ENCODE measurements around the gene P3H2.

The P3H2 gene

GRCh38 chr3:190053919-190054672 is 66.6 kb downstream of the P3H2 start:
- no peak for DNase-seq

DNA sequence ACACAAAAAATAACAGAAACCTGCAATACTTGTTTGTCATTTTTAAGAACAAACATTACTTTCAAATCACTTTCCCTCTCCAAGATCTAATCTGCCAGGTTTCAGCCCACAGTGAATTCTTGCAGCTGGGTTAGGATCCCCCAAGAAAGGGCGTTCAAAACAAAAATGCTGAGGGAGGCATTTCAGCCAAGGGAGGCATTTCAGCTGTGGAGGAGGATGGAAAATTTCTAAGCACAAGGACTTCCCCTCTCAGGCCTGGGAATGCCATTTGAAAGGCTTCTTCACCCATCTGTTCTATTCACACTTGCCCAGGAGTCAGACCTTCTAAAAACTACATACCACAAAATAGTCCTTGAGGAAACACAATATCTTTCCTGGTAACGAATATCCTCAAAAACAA is 69.1 kb downstream of the P3H2 start:
- no peak for DNase-seq

GRCh38 chr3:190048932-190049441 is 71.7 kb downstream of the P3H2 start:
- no peak for DNase-seq

GRCh38 chr3:190044974-190045373 is 75.7 kb downstream of the P3H2 start:
- DNase-seq = no peak

- no peak for DNase-seq
Observed at GRCh38 chr3:190044142-190044541, 76.6 kb downstream of the P3H2 start.

GRCh38 chr3:190043741-190044140 is 77.0 kb downstream of the P3H2 start:
- DNase-seq = no peak

GRCh38 chr3:190042558-190042957 is 78.1 kb downstream of the P3H2 start:
- no peak for DNase-seq

- no peak for DNase-seq
Observed at GRCh38 chr3:190041333-190042041, 79.2 kb downstream of the P3H2 start.

DNA sequence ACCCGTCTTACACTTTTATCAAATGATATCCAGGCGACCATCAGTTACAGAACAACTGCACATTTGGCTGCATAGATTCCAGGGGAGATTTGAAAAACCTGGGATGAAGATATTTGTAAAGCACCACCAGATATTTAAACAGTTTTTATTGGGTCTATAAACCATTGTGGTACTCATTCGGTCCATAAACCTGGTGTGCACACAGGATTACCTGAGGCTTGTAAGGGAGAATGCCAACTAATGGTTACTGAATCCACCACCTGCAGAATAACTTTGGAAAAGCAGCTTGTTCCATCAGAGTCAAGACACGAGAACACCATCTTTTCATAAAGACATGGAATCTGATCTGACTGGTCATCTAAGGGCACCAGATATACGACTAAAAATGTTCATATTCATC is 80.6 kb downstream of the P3H2 start:
- DNase-seq = no peak

GRCh38 chr3:190038050-190038933 is 82.4 kb downstream of the P3H2 start:
- no peak for DNase-seq

- DNase-seq = no peak
Observed at GRCh38 chr3:190036631-190037030, 84.1 kb downstream of the P3H2 start.

GRCh38 chr3:190034446-190034845 is 86.3 kb downstream of the P3H2 start:
- no peak for DNase-seq

- no peak for DNase-seq
Observed at GRCh38 chr3:190032923-190033322, 87.8 kb downstream of the P3H2 start.

- DNase-seq = no peak
Observed at GRCh38 chr3:190031887-190032752, 88.6 kb downstream of the P3H2 start.

GRCh38 chr3:190027116-190027515 is 93.6 kb downstream of the P3H2 start:
- DNase-seq = no peak

GRCh38 chr3:190026154-190026553 is 94.5 kb downstream of the P3H2 start:
- no peak for DNase-seq

- no peak for DNase-seq
Observed at GRCh38 chr3:190024912-190025311, 95.8 kb downstream of the P3H2 start.

DNA sequence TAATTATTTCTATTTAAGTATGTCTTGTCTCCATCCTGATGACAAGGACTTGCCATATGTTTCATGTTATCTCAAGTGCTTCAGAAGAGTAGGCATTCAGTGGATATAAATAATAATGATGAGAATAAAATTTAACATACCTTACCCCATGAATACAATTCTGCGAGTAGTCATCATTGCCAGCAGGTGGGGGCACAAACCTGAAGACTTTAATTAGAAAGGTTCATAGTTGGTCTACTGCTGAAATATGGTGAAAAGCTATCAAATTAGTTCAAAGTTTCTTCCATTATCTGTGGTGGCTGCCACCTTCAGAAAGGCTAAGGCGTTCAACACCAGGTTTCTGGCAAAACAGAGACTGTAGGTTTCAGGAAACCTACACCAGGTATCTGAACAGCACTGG is 100.9 kb downstream of the P3H2 start:
- DNase-seq = no peak

DNA sequence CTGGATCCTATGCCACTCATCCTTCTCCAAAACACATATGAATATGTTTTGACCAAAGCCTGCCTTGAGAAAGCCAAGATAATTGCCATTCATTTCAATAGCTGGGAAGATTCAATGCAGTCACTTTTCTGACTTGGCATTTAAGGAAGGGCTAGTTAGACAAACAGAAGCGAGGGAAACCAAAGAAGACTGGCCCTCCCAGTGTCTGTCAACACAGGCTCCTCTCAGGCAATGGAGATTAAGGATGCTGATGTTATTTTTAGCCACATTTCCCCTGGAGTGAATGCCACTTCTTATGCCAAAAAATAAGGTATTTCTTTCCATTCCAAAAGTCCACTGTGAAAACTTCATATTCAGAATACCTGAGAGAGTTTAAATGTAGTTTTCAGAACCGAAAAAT is 101.7 kb downstream of the P3H2 start:
- DNase-seq = no peak

DNA sequence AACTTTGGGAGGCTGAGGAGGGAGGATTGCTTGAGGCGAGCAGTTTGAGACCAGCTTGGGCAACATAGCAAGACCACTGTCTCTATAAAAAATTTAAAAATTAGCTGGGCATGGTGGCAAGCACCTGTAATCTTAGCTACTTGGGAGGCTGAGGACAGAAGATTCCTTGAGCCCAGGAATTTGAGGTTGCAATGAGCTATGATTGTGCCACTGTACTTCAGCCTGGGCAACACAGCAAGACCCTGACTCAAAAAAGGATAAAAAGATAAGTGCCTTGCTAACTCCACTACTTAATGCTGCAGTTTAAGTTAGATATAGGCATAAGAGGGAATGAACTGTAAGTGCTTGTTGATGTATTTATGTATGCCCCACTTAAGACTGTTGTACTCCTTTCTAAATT is 102.2 kb downstream of the P3H2 start:
- DNase-seq = no peak

DNA sequence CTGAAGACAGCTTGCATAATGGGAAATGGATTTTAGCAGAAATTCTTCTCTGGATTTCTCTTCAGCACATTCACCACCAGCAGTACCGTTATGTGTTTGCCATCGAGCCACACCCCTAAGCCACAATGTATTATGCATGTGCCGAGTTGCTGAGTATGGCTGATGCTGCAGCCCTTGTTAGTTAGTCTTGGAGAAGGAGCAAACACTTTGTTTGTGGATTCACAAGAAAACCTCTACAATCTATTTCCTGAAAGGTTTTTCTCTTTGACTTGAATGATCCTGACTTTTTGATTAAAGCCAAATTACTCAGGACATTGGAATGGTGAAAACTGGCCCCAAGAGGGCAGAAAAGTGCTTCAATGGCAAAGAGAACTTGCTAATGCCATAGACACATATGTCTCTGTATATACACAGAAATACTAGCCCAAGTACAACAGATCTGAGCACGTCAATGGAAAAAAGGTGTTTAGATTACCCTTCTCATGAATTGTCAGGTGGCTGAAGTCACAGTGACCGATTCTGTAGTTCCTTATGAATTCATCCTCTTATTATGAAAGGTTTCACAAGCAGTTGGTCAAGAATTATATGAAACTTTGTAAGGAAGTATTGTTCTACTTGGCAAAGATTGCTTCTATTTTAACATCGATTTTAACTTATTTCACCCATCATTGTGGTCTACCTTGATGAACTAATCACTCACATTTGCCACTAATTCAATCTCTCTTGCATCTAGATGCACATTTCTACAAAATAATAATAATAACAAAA is 103.0 kb downstream of the P3H2 start:
- DNase-seq = peak; percentile 15 to 41

All from inflammatory macrophage (primary cell).